GM12892 (cell line): Measurements from ENCODE around the gene COLGALT1.
A peak's percentile ranks its signal among the peaks of the same experiment; 100 is the strongest.
"Not testable (repeated sequence)": the region's sequence is repeated elsewhere in the genome, so short reads cannot be mapped to it uniquely, and the experiment has no call there.

Experiments used
- DNase-seq: peaks from one replicate; pipeline ENCODE4 v3.0.0; 2011; ENCODE audit not compliant: insufficient read length
- FAIRE-seq: peaks from 2 replicates; lab custom pipeline; 2011; peaks lifted over from hg19 to GRCh38; lab: Jason Lieb, UNC
- POLR2A ChIP-seq: IDR thresholded peaks from 2 replicates; pipeline ENCODE4 v1.6.1; 2011; ENCODE audit warnings: low read depth, low read length, control low read depth
- POLR2AphosphoS5 ChIP-seq: IDR thresholded peaks from 2 replicates; pipeline ENCODE4 v1.6.1; 2011; ENCODE audit warnings: low read depth, low read length, control low read depth
- TAF1 ChIP-seq: IDR thresholded peaks from 2 replicates; pipeline ENCODE4 v1.6.1; 2011; ENCODE audit warnings: low read depth, mild to moderate bottlenecking, control low read depth, low read length, borderline replicate concordance

COLGALT1 gene

GRCh38 chr19:17538684-17539237 lies 16.7 kb upstream of the COLGALT1 start:
- no peak for TF ChIP-seq TAF1
- no peak for TF ChIP-seq POLR2AphosphoS5
- no peak for TF ChIP-seq POLR2A
- FAIRE-seq, result no peak
- no peak for DNase-seq

- TF ChIP-seq TAF1 (no peak), POLR2A (no peak), POLR2AphosphoS5 (no peak)
- peak; percentile 93 for FAIRE-seq
- DNase-seq, result peak; percentile 94
Measured at GRCh38 chr19:17539238-17540117, 16.0 kb upstream of the COLGALT1 start.

- DNase-seq (no peak), FAIRE-seq (no peak)
- TF ChIP-seq POLR2A, result no peak
Measured at GRCh38 chr19:17540174-17540573, 15.3 kb upstream of the COLGALT1 start.

GRCh38 chr19:17541184-17541759 lies 14.2 kb upstream of the COLGALT1 start:
- FAIRE-seq (no peak), DNase-seq (no peak)
- TF ChIP-seq POLR2A (no peak), POLR2AphosphoS5 (no peak), TAF1 (no peak)

- TF ChIP-seq TAF1 (no peak), POLR2AphosphoS5 (no peak), POLR2A (no peak)
- DNase-seq (no peak), FAIRE-seq (no peak)
Measured at GRCh38 chr19:17542042-17542441, 13.4 kb upstream of the COLGALT1 start.

GRCh38 chr19:17542793-17543582 lies 12.5 kb upstream of the COLGALT1 start:
- DNase-seq (no peak), FAIRE-seq (no peak)
- no peak for TF ChIP-seq TAF1
- no peak for TF ChIP-seq POLR2AphosphoS5
- TF ChIP-seq POLR2A, result no peak

- FAIRE-seq, result no peak
- DNase-seq, result no peak
- no peak for TF ChIP-seq POLR2AphosphoS5
- no peak for TF ChIP-seq TAF1
- TF ChIP-seq POLR2A, result no peak
Measured at GRCh38 chr19:17543986-17544385, 11.5 kb upstream of the COLGALT1 start.

- TF ChIP-seq POLR2A (no peak), TAF1 (no peak), POLR2AphosphoS5 (no peak)
- DNase-seq, result no peak
- no peak for FAIRE-seq
Measured at GRCh38 chr19:17544418-17544817, 11.0 kb upstream of the COLGALT1 start.

GRCh38 chr19:17548145-17548544 lies 7.3 kb upstream of the COLGALT1 start:
- FAIRE-seq (no peak), DNase-seq (no peak)
- TF ChIP-seq TAF1, result no peak
- TF ChIP-seq POLR2AphosphoS5, result no peak
- no peak for TF ChIP-seq POLR2A

GRCh38 chr19:17549085-17549740 lies 6.2 kb upstream of the COLGALT1 start:
- FAIRE-seq (no peak), DNase-seq (no peak)
- TF ChIP-seq POLR2A, result no peak
- TF ChIP-seq POLR2AphosphoS5, result no peak
- TF ChIP-seq TAF1, result no peak

- FAIRE-seq (no peak), DNase-seq (no peak)
- TF ChIP-seq TAF1 (no peak), POLR2AphosphoS5 (no peak), POLR2A (no peak)
Measured at GRCh38 chr19:17550076-17550667, 5.3 kb upstream of the COLGALT1 start.

- not testable (repeated sequence) for FAIRE-seq, DNase-seq
Measured at GRCh38 chr19:17552735-17553134, 2.7 kb upstream of the COLGALT1 start.
